HG03175 (cell line): ENCODE measurements around the gene MMP1.
"Not testable (repeated sequence)": the region's sequence is repeated elsewhere in the genome, so short reads cannot be mapped to it uniquely, and the experiment has no call there.

Experiments
- ATAC-seq: cut with Tn5 transposase; IDR thresholded peaks from one replicate; pipeline ENCODE4 v1.9.1; 2021; ENCODE audit warnings: mild to moderate bottlenecking, moderate library complexity; ENCODE audit not compliant: unreplicated experiment

MMP1 gene

DNA sequence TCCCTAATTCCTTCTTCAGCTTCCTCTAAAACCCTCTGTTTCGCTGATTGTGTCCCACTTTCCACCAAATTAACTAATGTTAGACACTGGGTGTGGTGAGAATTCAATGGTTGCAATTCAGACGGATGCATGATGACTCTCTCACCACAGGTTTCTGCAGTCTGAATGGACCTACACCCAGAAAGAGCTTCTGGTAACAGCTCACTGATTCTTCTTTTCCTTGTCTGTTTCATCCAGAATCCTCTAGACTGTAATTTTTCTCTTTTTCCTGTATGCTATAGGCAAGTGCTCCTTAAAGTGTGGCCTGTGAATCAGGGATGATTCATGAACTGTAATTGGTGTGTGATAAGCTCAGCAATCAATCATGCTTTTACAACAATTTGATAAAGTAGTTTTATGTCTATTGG lies 35.6 kb downstream of the MMP1 start:
- ATAC-seq, result no peak

DNA sequence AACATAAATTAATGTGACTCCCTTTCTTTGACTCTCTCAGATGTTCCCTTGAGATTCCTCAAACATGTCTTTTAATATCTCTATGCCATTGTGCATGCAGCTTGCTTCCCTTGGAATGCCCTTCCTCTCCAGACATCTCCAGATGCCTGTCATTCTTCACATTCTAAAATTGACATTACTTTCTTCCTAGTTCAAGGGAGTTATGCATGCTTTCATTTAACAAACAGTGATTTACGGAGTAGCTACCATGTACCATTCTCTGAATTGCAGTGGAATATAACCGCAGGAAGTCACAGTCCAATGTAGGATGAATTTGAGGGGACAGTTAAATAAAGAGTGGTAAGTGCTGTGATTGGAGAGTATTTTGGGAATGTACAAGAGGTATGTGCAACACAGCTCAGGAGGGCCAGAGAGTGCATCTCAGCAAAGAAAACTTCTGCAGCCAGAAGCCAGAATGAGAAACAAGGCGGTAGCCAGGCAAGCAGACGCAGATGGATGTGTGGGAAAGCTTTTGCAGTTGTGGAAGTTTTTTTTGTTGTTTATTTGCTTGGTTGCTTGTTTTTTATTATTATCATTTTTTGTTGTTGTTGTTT lies 36.2 kb downstream of the MMP1 start:
- no peak for ATAC-seq

DNA sequence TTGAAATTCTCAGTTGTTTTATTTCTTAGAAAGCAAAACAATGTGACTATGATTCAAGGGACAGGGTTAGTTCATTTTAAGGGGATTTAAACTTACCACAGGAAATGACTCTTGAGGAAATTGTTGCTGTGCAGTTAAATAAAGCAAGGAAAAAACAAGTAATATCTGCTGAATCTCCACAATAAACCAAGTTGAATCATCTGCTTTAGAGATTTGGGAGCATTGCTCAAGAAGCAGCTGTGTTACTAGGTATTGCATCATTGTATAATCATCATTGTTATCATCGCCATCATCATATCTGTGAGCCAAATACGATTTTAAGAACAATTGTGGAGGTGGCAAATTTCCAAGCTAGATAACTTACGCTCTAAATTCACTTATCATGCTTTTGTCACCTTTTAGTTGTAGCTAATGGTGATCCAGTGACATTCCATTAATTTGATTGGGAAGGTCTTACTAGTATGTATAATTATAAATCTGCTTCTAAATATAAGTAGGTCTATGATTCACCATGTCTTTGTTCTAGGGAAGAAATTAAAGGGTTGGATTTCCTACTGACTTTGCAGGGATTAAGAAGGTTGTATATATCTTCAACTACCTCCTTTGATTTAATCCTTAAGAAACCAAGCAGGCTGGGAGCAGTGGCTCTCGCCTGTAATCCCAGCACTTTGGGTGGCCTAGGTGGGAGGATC lies 37.5 kb downstream of the MMP1 start:
- ATAC-seq, result no peak

DNA sequence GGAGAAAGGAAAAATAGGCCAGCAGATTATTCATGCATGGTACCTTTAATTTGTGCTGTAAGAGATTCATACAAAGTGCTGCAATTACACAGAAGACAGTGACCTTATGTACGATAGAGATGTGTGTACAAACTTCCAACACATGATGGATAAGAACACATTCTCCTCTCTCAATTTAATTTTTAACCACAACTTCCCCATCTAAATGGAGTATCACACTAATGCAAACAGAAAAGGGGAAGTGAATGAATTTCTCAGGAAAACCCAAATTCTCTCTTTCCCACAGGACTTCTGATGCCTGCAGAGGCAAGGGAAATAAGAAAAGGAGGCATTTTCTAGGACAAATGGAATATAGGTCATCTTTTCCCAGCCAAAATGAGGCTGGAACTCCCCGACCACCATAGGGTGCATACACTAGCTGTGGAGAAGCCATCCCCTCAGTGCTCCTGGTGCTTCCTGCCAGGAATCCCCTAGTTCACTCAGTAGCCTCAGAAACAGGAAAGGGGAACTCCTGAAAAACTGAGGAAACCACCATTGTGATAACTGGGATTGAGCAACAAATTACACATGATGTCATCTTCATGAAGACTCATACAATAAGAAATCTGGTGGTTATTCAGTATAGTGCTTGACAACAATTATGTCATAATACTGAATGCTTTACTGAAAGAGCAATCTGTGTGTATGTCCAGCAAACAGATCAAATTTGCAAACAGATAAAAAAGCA lies 40.0 kb downstream of the MMP1 start:
- ATAC-seq, result no peak

DNA sequence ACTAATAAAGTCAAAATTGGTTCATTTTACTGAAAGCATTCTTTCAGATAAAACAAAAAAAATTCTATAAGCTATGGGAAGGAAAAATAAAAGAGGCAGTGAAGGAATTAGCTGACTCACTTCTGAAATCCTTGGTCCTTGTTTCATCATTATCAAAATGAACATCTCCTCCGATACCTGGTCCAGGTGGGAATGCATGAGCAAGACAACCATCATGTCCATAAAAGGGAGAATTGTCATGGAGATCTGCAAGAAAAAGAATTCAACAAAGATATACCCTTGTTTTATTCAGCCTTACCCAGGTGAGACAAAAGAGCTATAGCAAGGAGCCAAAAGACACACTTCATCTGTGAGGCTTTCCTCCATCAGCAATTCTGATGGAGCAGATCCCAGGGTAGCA lies 44.7 kb downstream of the MMP1 start:
- ATAC-seq, result no peak

DNA sequence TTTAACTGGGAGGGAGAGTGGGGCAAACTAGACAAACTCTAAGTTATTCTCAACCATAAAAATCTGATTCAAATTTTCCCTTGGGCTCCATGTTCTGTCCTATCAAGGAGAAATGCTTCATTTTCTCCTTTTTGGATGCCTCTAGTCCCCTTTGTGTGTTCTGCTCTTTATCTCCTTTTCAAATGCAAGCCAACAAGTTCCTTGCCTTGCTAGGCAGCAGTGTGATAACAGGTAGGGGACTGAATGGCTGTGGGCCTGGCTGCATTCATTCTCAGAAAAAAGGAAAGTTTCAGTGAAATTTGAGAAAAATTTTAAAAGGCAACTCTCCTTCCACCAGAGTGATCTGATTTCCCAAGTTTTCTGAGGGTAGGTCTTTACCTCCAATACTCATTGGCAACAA lies 46.3 kb downstream of the MMP1 start:
- ATAC-seq, result no peak

DNA sequence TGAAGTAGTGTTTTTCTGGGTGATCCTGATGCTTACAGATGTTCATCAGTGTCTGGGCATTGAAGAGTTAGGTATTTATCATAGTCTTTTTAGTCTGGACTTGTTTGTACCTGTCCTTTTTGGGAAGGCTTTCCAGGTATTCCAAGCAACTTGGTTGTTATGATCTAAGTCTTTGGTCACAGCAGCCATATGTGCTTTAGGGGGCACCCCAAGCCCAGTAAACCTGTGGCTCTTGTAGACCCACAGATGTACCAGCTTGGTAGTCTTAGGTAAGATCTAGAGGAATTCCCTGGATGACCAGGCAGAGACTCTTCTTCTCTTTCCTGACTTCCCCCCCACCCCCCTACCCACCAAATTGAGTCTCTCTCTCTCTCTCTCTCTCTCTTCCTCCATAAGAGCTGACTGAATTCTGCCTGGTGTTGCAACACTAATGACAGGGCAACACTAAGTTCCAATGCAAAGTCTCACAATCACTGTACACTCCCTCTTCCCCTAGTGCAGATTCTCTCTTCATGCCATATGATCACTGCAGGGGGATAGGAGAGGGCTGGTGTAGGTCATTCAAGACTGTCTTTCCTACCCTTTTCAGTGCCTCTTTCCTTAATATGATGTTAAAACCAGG lies 48.7 kb downstream of the MMP1 start:
- no peak for ATAC-seq

DNA sequence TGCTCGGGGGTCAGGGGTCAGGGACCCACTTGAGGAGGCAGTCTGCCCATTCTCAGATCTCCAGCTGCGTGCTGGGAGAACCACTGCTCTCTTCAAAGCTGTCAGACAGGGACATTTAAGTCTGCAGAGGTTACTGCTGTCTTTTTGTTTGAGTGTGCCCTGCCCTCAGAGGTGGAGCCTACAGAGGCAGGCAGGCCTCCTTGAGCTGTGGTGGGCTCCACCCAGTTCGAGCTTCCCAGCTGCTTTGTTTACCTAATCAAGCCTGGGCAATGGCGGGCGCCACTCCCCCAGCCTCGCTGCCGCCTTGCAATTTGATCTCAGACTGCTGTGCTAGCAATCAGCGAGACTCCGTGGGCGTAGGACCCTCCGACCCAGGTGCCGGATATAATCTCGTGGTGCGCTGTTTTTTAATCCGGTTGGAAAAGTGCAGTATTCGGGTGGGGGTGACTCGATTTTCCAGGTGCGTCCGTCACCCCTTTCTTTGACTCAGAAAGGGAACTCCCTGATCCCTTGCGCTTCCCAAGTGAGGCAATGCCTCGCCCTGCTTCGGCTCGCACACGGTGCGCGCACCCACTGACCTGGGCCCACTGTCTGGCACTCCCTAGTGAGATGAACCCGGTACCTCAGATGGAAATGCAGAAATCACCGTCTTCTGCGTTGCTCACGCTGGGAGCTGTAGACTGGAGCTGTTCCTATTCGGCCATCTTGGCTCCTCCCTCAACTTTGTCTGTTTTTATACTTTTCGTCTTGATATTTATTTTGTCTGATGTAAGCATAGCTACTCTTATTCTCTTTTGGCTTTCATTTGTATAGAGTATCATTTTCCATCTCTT lies 51.0 kb downstream of the MMP1 start:
- not testable (repeated sequence) for ATAC-seq
